GM12874 (cell line): ENCODE results near the gene NBEAL1.

Experiments used
- TF ChIP-seq, protein P1 (sequence below): IDR thresholded peaks from 2 replicates; pipeline ENCODE4 v1.5.1; 2011; ENCODE audit warnings: low read depth, mild to moderate bottlenecking, control low read depth, low read length, moderate library complexity; ENCODE audit not compliant: insufficient read depth

NBEAL1 gene

DNA sequence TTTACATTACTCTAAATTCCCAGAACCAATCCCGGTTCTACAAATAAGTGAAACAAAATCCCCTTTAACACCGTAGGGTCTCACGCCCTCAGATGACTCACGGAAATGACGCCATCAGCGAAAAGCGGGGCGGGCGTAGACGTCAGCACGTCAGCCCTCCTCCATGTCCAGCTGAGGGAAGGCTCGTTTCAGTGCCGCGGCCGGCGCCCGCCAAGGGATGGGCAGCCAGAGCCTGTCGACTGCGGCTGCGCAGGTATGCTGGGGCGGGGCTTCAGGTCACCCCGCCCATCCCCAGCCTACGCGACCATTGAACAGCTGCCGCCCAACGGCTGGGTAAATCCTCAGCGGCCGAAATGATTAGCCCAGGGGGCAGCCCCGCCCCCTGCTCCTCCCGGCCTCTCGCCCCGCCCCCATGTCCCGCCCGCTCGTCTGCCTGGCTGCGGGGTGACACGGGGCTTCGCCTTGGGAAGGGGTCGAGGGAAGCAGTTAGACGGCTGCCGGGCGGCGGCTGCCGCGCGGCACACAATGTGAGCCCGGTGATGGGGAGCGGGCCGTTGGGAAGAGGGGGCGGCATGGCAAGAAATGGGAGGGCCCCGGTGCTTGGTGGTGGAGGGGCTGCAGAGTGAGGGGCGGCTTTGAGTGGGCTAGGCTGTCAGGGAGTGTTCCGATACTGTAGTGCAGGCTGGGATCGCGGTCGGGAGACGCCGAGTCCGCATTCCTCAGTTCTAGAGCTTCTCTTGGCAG, at the start of gene NBEAL1:
Gene NBEAL1, plus strand, starts transcription at position 420 of the 744 bp plus-strand sequence. CDS start 1,510 bp downstream, outside the sequence.
- TF ChIP-seq, protein P1, sequence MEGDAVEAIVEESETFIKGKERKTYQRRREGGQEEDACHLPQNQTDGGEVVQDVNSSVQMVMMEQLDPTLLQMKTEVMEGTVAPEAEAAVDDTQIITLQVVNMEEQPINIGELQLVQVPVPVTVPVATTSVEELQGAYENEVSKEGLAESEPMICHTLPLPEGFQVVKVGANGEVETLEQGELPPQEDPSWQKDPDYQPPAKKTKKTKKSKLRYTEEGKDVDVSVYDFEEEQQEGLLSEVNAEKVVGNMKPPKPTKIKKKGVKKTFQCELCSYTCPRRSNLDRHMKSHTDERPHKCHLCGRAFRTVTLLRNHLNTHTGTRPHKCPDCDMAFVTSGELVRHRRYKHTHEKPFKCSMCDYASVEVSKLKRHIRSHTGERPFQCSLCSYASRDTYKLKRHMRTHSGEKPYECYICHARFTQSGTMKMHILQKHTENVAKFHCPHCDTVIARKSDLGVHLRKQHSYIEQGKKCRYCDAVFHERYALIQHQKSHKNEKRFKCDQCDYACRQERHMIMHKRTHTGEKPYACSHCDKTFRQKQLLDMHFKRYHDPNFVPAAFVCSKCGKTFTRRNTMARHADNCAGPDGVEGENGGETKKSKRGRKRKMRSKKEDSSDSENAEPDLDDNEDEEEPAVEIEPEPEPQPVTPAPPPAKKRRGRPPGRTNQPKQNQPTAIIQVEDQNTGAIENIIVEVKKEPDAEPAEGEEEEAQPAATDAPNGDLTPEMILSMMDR = no peak

DNA sequence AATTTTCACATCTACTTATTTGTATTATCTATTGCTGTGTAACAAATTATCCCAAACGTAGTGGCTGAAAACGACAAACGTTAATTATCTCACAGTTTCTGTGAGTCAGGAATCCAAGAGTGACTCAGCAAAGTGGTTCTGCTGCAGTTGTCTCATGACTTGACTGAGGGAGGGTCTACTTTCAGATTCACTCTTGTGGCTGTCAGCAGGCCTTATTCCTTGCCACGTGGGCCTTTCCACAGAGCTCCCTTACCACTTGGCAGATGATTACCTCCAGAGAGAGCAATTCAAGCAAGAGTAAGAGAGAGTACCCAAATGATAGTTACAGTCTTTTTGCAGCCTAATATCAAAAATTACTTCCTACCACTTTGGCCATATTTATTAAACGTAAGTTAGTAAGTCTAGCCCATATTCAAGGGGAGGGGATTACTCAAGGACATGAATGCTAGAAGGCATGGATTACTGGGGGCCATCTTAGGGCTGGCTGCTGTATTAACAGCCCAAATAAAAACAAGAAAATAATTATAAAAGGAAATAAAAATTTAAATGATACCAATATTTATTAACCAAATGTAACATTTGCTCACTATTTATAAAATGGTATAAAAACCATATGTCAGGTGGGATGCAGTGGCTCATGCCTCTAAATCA, 48.7 kb upstream of the NBEAL1 start:
- TF ChIP-seq, protein P1 = no peak

DNA sequence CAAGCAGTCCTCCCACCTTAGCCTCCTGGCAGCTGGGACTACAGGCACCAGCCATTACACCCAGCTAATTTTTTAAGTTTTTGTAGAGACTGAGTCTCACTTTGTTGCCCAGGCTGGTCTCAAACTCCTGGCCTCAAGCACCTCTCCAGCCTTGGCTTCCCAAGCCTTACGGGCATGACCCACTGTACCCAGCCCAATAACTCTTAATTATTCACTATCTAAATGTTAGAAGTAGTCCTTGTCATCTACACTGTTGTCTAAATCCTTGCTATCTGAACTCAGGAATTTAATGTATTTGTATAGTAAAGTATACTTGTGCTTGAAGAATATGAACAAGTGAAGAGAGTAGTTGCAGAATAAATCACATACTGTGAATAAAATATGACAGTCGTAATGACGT, 37.9 kb upstream of the NBEAL1 start:
- TF ChIP-seq, protein P1 = no peak

DNA sequence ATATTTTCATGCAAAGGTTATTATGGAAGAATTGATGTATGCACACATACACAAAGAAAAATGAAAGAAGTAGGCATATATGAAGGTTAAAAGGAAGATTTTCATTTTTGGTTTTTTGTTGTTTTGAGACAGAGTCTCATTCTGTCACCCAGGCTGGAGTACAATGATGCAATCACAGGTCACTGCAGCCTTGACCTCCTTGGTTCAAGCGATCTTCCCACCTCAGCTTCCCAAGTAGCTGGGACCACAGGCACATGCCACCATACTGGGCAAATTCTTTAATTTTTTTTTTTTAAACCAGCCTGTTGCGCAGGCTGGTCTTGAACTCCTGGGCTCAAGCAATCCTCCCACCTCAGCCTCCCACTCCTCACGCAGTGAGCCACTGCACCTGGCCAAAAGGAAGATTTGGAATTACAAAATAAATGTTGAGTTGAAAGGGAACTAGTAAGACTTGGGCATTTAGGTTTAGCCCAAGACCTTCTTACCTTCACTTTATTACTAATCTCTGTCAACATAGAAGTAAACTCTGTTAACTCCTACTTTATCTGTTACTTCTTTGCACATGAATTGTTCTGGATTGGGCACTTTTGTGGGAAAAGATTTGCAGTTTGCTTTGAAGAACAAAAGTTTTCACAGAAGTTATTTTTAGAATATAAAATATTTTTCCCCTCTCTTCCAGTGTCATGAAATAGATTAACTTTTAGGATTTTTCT, 31.7 kb upstream of the NBEAL1 start:
- TF ChIP-seq, protein P1 = no peak

DNA sequence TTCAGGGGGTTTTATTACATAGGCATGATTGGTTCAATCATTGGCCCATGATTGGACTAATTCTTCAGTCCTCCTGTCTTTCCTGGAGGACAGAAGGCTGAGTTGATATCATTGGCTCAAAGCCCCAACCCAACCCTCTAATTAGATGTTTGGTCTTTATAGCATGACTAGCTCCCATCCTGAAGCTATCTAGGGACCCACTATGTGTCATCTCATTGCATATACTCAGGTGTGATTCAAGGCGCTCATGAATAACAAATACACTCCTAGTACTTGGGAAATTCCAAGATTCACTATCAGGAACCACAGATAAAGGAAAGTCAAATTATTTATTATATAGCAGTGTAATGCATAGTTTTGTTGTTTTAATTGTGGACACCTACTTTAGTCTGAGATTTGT, 24.9 kb upstream of the NBEAL1 start:
- TF ChIP-seq, protein P1 = no peak

DNA sequence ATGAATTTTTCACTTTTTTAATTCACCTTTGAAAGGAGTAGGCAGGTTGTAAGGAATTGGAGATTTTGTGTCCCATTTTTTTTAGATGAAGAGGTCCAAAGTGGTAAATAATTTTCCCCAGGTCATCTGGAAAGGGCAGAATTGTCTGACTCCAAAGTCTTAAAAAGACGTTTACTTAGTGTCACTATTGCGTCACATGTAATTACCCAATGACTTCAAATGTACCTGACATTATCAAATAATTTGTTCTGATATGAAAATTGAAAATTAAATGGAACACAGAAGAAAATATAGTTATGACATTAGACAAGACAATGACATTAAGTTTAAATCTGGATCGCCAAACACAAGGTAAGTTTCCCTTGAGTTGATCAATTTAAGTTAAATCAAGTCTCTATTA, 24.2 kb upstream of the NBEAL1 start:
- TF ChIP-seq, protein P1 = no peak
